ENCODE measurements around the gene CCNJL.

DNA sequence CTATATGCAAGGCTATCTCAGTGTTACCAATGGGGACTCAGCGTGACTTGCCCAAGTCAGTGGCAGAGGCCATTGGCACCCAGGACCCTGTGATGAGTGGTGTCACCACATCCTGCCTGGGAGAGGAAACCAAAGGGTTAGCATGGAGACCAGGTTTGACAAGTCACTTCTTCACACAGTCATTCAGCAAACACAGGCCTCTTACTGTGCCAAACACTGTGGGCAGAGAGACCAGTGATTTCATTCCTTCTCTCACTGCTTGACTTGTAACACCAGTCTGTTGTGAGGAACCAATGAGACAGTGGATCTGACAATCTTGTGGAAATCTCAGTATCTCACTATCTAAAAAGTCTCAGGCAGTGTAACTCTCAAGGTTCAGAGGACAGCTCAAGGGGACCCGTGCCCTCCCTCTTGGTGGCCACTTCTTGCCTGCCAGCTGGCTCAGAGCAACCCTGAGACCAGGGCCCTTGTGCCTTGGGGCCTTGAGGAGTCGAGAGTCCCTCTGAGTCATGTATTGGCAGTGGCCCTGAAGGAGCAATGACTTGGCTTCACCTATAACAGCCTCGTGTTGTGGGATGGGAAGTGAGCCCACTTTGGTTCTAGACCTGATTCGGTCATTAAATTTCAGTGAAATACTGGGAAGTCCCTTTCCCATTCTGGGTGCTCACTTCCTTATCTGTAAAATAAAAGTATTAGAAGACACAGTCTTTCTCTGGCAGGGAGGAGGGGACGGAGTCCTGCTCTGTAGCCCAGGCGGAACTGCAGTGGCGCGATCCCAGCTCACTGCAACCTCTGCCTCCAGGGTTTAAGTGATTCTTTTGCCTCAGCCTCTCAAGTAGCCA lies 81.5 kb downstream of the CCNJL start:
- TF ChIP-seq BHLHE40 (IDR thresholded peaks at IDR 0.05; ENCODE audit: low read depth, low read length) (no peak), SMC3 (IDR thresholded peaks at IDR 0.05) (no peak)

All from A549 (cell line).